H1 (cell line): ENCODE data around the gene IFNL4.

Experiments
- CBX8 ChIP-seq: fragments of 300-800, 300-1000 bp; sonication (generic); IDR thresholded peaks from 2 replicates; pipeline ENCODE4 v1.7.1; 2016; ENCODE audit warnings: low read depth, low read length, borderline replicate concordance
- JUN ChIP-seq: IDR thresholded peaks from 2 replicates; pipeline ENCODE4 v1.6.1; 2011; ENCODE audit warnings: low read depth, mild to moderate bottlenecking, improper control_type of control experiment, low read length
- JUND ChIP-seq: IDR thresholded peaks from 2 replicates; pipeline ENCODE4 v1.6.1; 2011; ENCODE audit warnings: mild to moderate bottlenecking, improper control_type of control experiment, low read length
- MAFK ChIP-seq: IDR thresholded peaks from 2 replicates; pipeline ENCODE4 v1.6.1; 2012; ENCODE audit warnings: low read depth, mild to moderate bottlenecking, improper control_type of control experiment, low read length
- POLR2A ChIP-seq, 2 experiments: IDR thresholded peaks; 1 replicate in 1 of 2; 2 replicates in 1 of 2; pipeline ENCODE4 v1.6.1; 2011; ENCODE audit warnings: low read depth in 2 of 2, low read length in 2 of 2, mild to moderate bottlenecking in 2 of 2; ENCODE audit errors: control extremely low read depth in 1 of 2
- POLR2AphosphoS5 ChIP-seq: IDR thresholded peaks from 2 replicates; pipeline ENCODE4 v1.6.1; 2011; ENCODE audit warnings: low read depth, low read length
- TEAD4 ChIP-seq: IDR thresholded peaks from 2 replicates; pipeline ENCODE4 v1.6.1; 2012; ENCODE audit warnings: low read depth, low read length, inconsistent platforms, mixed read lengths
- TF ChIP-seq, protein P1 (sequence below), 3 experiments: IDR thresholded peaks; 1 replicate in 2 of 3; 2 replicates in 1 of 3; pipeline versions ENCODE4 v1.5.1 to v1.6.1; 2011; ENCODE audit warnings: low read length in 3 of 3, mild to moderate bottlenecking in 3 of 3, inconsistent platforms in 2 of 3, low read depth in 1 of 3, moderate library complexity in 1 of 3; ENCODE audit not compliant: insufficient read depth in 1 of 3; ENCODE audit errors: control extremely low read depth in 1 of 3

DNA sequence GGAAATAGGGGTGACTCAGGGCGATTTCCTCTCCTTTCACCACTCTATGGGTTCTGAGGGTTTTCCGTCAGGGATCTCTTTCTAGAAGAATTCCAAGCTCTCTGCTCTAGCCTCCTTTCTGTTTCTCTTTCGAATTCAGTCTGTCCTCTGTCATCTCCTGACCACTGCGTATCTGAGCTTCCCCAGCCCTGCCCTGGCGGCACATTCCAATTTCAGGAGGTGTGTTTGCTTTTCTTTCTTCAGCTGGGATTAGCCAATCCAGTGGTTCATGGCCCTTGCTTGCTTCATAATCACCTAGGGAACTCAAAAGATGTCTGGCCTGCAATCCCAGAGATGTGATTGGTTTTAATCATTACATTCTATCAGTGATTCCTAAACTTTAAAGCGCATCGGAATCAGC is 28.9 kb upstream of the IFNL4 start:
- no peak for TF ChIP-seq JUND
- TF ChIP-seq POLR2AphosphoS5: no peak
- no peak for TF ChIP-seq CBX8
- no peak for TF ChIP-seq JUN
- no peak for TF ChIP-seq MAFK
- TF ChIP-seq, protein P1, sequence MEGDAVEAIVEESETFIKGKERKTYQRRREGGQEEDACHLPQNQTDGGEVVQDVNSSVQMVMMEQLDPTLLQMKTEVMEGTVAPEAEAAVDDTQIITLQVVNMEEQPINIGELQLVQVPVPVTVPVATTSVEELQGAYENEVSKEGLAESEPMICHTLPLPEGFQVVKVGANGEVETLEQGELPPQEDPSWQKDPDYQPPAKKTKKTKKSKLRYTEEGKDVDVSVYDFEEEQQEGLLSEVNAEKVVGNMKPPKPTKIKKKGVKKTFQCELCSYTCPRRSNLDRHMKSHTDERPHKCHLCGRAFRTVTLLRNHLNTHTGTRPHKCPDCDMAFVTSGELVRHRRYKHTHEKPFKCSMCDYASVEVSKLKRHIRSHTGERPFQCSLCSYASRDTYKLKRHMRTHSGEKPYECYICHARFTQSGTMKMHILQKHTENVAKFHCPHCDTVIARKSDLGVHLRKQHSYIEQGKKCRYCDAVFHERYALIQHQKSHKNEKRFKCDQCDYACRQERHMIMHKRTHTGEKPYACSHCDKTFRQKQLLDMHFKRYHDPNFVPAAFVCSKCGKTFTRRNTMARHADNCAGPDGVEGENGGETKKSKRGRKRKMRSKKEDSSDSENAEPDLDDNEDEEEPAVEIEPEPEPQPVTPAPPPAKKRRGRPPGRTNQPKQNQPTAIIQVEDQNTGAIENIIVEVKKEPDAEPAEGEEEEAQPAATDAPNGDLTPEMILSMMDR (IDR thresholded peaks at IDR 0.05; ENCODE audit: control extremely low read depth in 1 of 3, insufficient read depth in 1 of 3, low read depth in 1 of 3, low read length in 3 of 3): no peak
- TF ChIP-seq POLR2A (IDR thresholded peaks at IDR 0.05; ENCODE audit: control extremely low read depth in 1 of 2, low read depth in 2 of 2, low read length in 2 of 2): no peak
- TF ChIP-seq TEAD4: no peak
